Ishikawa (cell line): ENCODE data around the gene KRTAP20-2.

ENCODE experiments used
- CEBPB ChIP-seq: IDR thresholded peaks from 2 replicates; pipeline ENCODE4 v1.6.1; 2012
- CREB1 ChIP-seq: IDR thresholded peaks from 2 replicates; pipeline ENCODE4 v1.6.1; 2012; ENCODE audit warnings: low read depth
- EGR1 ChIP-seq: IDR thresholded peaks from 2 replicates; pipeline ENCODE4 v1.6.1; 2012
- EP300 ChIP-seq: IDR thresholded peaks from 2 replicates; pipeline ENCODE4 v1.6.1; 2012; ENCODE audit warnings: borderline replicate concordance
- FOXM1 ChIP-seq: IDR thresholded peaks from 2 replicates; pipeline ENCODE4 v1.6.1; 2012; ENCODE audit warnings: low read depth, borderline replicate concordance
- MAX ChIP-seq: IDR thresholded peaks from 2 replicates; pipeline ENCODE4 v1.6.1; 2012
- NFIC ChIP-seq: IDR thresholded peaks from 2 replicates; pipeline ENCODE4 v1.6.1; 2012
- RAD21 ChIP-seq: IDR thresholded peaks from 2 replicates; pipeline ENCODE4 v1.6.1; 2012; ENCODE audit warnings: low read depth
- REST ChIP-seq: IDR thresholded peaks from 2 replicates; pipeline ENCODE4 v1.6.1; 2012; ENCODE audit warnings: low read depth, mild to moderate bottlenecking
- TAF1 ChIP-seq: IDR thresholded peaks from 2 replicates; pipeline ENCODE4 v1.6.1; 2012; ENCODE audit warnings: low read depth, mild to moderate bottlenecking
- TCF12 ChIP-seq: IDR thresholded peaks from 2 replicates; pipeline ENCODE4 v1.6.1; 2012; ENCODE audit warnings: low read depth
- TEAD4 ChIP-seq: IDR thresholded peaks from 2 replicates; pipeline ENCODE4 v1.6.1; 2012
- USF1 ChIP-seq: IDR thresholded peaks from 2 replicates; pipeline ENCODE4 v1.6.1; 2012
- YY1 ChIP-seq: IDR thresholded peaks from 2 replicates; pipeline ENCODE4 v1.6.1; 2012; ENCODE audit warnings: low read depth
- ZBTB7A ChIP-seq: IDR thresholded peaks from 2 replicates; pipeline ENCODE4 v1.6.1; 2012; ENCODE audit warnings: low read depth

The KRTAP20-2 gene

GRCh38 chr21:30634906-30635305, at the start of gene KRTAP20-2:
Gene KRTAP20-2, plus strand, starts transcription at chr21:30635206. Its CDS starts 58 bp downstream, at chr21:30635264.
- TF ChIP-seq CREB1 (no peak), MAX (no peak), ZBTB7A (no peak), REST (no peak), TAF1 (no peak), TCF12 (no peak), FOXM1 (no peak), EP300 (no peak), YY1 (no peak), CEBPB (no peak), USF1 (no peak), RAD21 (no peak)

DNA sequence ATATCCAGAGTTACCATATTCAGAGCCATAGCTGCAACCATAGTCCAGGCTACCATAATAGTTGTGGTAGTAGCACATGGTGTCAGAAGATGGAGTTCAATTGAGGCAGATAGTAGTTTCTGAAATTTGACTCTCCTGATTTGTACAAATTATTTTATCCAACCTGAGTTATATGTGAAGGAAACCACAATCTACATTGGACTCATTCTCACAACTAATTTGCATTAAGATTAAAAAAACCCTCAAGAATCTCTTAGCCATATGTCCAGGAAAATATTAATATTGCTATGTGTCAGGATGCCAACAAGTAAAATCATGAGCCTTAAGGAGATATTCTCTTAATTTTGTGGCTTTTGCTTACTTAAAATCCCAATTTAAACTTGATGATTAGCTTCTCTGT, 44.7 kb upstream of the KRTAP20-2 start, which contains the start of gene KRTAP22-2:
Gene KRTAP22-2 (minus strand): TSS at position 101 of the 400 bp plus-strand sequence.
- no peak for TF ChIP-seq USF1
- TF ChIP-seq RAD21 = no peak
- no peak for TF ChIP-seq TEAD4
- no peak for TF ChIP-seq CREB1
- no peak for TF ChIP-seq EGR1
- no peak for TF ChIP-seq EP300
- no peak for TF ChIP-seq CEBPB
- TF ChIP-seq NFIC = no peak
- no peak for TF ChIP-seq TAF1
- no peak for TF ChIP-seq TCF12
- no peak for TF ChIP-seq ZBTB7A
- TF ChIP-seq MAX = no peak
- no peak for TF ChIP-seq YY1
- TF ChIP-seq FOXM1 = no peak
- TF ChIP-seq REST = no peak

DNA sequence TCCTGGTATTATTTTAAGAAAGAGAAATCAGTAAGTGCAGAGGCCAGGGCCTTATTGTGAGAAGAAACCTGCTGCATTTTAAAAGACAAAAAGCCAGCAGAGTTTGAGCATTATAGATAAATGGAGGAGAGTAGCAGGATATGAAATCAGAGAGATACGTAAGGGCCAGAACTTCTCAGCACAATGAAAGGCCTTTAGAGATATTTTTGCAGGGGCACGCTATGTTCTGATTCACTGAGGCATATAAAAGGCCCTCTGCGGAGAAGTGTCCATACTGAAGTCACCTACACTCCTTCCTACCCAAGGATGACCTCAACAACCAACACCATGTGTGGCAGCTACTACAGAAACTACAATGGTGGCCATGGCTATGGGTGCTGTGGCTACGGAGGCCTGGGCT, 42.9 kb upstream of the KRTAP20-2 start, which contains the start of gene KRTAP6-3:
Gene KRTAP6-3 (plus strand): TSS at position 301 of the 400 bp plus-strand sequence. CDS start 6 bp downstream, at position 307.
- TF ChIP-seq EGR1 (no peak), TAF1 (no peak), YY1 (no peak)

- no peak for TF ChIP-seq FOXM1
- no peak for TF ChIP-seq RAD21
- no peak for TF ChIP-seq CEBPB
- no peak for TF ChIP-seq EGR1
- no peak for TF ChIP-seq USF1
- TF ChIP-seq NFIC = no peak
- TF ChIP-seq YY1 = no peak
- no peak for TF ChIP-seq CREB1
Measured at GRCh38 chr21:30598802-30599201, 36.2 kb upstream of the KRTAP20-2 start, which contains the start of gene KRTAP6-2. Gene KRTAP6-2, minus strand, starts transcription at chr21:30598902. Its CDS starts 28 bp downstream, at chr21:30598874.

GRCh38 chr21:30600787-30601186, 34.2 kb upstream of the KRTAP20-2 start, which contains the start of gene KRTAP22-1:
Gene KRTAP22-1, plus strand, starts transcription at chr21:30601087.
- no peak for TF ChIP-seq USF1

DNA sequence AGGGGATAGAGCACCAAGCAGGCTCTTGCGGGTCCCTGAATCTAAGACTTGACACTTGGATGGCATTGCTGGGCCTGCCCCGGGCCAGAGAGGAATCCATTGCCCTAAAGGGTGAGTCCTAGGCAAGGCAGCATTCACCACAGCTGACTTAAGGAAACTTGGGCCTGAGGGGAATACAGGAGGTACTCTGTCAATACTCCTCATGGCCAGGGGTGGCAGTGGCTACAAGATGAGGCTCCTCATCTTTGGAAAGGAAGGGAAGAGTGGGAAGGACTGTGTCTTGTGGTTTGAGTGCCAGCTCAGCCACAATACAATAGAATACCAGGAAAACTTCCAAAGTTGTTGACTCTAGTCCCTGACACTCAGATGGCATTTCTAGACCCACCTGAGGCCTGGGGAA, 29.0 kb upstream of the KRTAP20-2 start:
- TF ChIP-seq RAD21 (no peak), REST (no peak), YY1 (no peak), TAF1 (no peak), USF1 (no peak), CREB1 (no peak)
